Measurements from ENCODE around the gene GPR107.

DNA sequence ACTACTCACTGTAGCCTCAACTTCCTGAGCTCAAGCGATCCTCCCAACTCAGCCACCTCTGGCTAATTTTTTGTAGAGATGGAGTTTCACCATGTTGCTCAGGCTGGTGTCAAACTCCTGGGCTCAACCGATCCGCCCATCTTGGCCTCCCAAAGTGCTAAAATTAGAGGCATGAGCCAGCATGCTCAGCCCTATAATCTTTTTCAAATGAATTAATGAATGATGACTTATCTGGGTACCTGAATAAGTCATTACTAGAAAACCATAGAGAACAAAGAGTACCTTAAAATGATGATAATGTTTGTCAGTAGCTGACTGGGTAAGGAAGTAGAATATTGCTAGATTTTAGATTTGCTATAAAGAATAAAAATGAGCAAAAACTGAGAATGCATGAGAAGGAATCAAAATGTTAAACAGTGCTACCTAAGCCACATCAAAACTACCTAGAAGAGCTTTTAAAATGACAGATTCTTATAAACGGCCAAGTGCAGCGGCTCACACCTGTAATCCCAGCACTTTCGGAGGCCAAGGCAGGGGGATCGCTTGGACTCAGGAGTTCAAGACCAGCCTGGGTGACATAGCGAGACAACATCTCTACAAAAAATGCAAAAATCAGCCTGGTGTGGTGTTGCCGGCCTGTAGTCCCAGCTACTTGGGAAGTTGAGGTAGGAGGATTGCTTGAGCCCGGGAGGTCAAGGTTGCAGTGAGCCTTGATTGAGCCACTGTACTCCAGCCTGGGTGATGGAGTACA lies 24.3 kb upstream of the GPR107 start:
- TF ChIP-seq, protein P1, sequence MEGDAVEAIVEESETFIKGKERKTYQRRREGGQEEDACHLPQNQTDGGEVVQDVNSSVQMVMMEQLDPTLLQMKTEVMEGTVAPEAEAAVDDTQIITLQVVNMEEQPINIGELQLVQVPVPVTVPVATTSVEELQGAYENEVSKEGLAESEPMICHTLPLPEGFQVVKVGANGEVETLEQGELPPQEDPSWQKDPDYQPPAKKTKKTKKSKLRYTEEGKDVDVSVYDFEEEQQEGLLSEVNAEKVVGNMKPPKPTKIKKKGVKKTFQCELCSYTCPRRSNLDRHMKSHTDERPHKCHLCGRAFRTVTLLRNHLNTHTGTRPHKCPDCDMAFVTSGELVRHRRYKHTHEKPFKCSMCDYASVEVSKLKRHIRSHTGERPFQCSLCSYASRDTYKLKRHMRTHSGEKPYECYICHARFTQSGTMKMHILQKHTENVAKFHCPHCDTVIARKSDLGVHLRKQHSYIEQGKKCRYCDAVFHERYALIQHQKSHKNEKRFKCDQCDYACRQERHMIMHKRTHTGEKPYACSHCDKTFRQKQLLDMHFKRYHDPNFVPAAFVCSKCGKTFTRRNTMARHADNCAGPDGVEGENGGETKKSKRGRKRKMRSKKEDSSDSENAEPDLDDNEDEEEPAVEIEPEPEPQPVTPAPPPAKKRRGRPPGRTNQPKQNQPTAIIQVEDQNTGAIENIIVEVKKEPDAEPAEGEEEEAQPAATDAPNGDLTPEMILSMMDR (IDR thresholded peaks at IDR 0.05) = no peak
- TF ChIP-seq POLR2A (IDR thresholded peaks at IDR 0.05) = no peak

Data from esophagus squamous epithelium (tissue), 4 donors.